Body of pancreas (tissue), 4 donors: Measurements from ENCODE around the gene MMRN1.

Source experiments
- POLR2A ChIP-seq, 3 donors: fragments of 450-650 bp; IDR thresholded peaks; one replicate each; pipeline ENCODE4 v1.6.1; 2016; ENCODE audit warnings: antibody characterized with exemption in 3 of 3, mild to moderate bottlenecking in 2 of 3
- TF ChIP-seq, protein P1 (sequence below), 7 experiments: fragments of 450-650 bp in 4 of 7; fragments of 200-600 bp in 3 of 7; sonication (generic) in 3 of 7; IDR thresholded peaks; one replicate each; pipeline ENCODE4 v1.5.1; 2016 to 2019; ENCODE audit warnings: antibody characterized with exemption in 7 of 7

DNA sequence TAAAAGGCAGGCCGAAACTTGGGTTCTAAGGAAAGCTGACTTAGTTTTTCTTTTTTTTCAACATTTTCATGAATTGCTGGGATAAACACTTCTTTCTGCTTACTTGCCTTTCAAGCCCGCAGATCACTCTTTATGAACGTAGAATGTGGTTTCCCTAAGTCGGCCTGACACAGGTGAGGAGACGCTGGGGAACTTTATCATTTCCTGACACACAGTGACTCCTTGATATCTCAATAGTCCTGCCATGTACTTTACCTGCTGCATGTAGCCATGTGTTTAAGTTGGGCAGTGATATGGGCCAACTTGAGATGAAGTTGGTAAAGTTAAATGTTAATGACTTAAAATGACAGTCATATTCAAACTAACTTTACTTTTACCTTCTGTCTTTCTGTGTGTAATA, 31.1 kb upstream of the MMRN1 start:
- no peak for TF ChIP-seq POLR2A (IDR thresholded peaks at IDR 0.05)
- TF ChIP-seq, protein P1, sequence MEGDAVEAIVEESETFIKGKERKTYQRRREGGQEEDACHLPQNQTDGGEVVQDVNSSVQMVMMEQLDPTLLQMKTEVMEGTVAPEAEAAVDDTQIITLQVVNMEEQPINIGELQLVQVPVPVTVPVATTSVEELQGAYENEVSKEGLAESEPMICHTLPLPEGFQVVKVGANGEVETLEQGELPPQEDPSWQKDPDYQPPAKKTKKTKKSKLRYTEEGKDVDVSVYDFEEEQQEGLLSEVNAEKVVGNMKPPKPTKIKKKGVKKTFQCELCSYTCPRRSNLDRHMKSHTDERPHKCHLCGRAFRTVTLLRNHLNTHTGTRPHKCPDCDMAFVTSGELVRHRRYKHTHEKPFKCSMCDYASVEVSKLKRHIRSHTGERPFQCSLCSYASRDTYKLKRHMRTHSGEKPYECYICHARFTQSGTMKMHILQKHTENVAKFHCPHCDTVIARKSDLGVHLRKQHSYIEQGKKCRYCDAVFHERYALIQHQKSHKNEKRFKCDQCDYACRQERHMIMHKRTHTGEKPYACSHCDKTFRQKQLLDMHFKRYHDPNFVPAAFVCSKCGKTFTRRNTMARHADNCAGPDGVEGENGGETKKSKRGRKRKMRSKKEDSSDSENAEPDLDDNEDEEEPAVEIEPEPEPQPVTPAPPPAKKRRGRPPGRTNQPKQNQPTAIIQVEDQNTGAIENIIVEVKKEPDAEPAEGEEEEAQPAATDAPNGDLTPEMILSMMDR (IDR thresholded peaks at IDR 0.05): no peak
